ENCODE results near the gene DIAPH2. TPM values are rescaled to one million over a fixed set of nuclear protein-coding genes. Genes with fewer than 3 reads are reported as not detected.

DIAPH2 gene
- polyA plus RNA-seq, 4 donors = 7.0 to 8.3 (median 7.7) TPM

DNA sequence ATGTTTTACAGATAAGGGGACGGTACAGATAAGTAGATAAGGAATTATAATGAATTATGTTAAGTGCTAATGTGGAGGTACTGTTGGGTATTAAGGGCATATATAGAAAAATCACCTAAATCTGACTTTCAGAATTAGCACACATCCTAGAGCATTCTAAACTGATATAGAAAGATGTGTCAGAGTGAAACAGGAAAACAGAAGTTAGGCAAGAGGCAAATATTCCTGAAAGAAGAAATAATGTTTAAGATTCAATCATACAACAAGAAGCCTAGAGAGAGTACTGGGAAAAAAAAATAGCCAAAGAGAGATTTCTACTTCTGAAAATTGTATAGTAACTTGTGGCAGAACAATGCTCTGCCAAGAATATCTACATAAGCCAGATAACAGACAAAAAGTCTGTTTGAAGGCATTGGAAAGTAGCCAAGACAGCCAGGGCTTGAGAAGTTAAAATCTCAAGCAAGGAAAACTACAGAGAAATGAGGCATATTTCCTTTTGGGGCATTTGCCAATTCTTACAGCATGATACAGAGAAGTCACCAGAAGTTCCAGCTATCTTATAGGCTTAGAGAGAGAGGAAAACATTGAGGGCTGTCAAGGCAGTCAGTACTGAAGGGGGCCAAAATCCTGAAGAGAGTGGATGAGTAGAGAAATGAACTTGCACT lies 845.0 kb downstream of the DIAPH2 start:
- DNase-seq (ENCODE audit: low read depth in 4 of 4, low spot score in 2 of 4) = no peak

- no peak for DNase-seq (ENCODE audit: low read depth in 4 of 4, low spot score in 2 of 4)
Measured at GRCh38 chrX:97531825-97532224, 847.2 kb downstream of the DIAPH2 start.

- no peak for DNase-seq (ENCODE audit: low read depth in 4 of 4, low spot score in 2 of 4)
Measured at GRCh38 chrX:97538745-97539144, 854.1 kb downstream of the DIAPH2 start.

- DNase-seq (ENCODE audit: low read depth in 4 of 4, low spot score in 2 of 4) = no peak
Measured at GRCh38 chrX:97539970-97540519, 855.4 kb downstream of the DIAPH2 start.

- DNase-seq (ENCODE audit: low read depth in 4 of 4, low spot score in 2 of 4) = no peak
Measured at GRCh38 chrX:97547877-97548578, 863.4 kb downstream of the DIAPH2 start.

GRCh38 chrX:97551821-97552220 lies 867.2 kb downstream of the DIAPH2 start:
- DNase-seq (ENCODE audit: low read depth in 4 of 4, low spot score in 2 of 4) = no peak

GRCh38 chrX:97553833-97554232 lies 869.2 kb downstream of the DIAPH2 start:
- DNase-seq (ENCODE audit: low read depth in 4 of 4, low spot score in 2 of 4) = no peak

GRCh38 chrX:97556359-97556758 lies 871.7 kb downstream of the DIAPH2 start:
- no peak for DNase-seq (ENCODE audit: low read depth in 4 of 4, low spot score in 2 of 4)

- peak in 1 of 4 donors; percentile 13 for DNase-seq (ENCODE audit: low read depth in 4 of 4, low spot score in 2 of 4)
Measured at GRCh38 chrX:97563531-97564133, 879.0 kb downstream of the DIAPH2 start.

GRCh38 chrX:97564496-97564895 lies 879.9 kb downstream of the DIAPH2 start:
- DNase-seq (ENCODE audit: low read depth in 4 of 4, low spot score in 2 of 4) = no peak

DNA sequence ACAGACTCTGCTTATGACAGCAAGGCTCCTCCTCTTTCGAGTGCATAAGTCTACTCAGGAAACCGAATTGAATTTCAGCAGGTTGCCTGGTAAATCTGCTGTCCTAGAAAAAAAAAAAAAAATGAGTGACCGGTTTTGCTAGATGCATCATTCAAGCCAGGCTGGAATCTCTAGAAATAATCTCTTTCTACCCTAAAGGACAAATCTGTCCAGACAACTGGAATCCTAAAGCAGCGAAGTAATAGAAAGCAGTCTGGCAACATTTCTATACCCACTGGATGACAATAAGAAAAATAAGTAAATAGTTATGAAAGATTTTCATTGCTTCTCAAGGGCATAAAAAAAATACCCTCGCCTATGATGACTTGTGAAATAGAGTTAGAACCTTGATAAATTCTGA lies 902.5 kb downstream of the DIAPH2 start:
- no peak for DNase-seq (ENCODE audit: low read depth in 4 of 4, low spot score in 2 of 4)

DNA sequence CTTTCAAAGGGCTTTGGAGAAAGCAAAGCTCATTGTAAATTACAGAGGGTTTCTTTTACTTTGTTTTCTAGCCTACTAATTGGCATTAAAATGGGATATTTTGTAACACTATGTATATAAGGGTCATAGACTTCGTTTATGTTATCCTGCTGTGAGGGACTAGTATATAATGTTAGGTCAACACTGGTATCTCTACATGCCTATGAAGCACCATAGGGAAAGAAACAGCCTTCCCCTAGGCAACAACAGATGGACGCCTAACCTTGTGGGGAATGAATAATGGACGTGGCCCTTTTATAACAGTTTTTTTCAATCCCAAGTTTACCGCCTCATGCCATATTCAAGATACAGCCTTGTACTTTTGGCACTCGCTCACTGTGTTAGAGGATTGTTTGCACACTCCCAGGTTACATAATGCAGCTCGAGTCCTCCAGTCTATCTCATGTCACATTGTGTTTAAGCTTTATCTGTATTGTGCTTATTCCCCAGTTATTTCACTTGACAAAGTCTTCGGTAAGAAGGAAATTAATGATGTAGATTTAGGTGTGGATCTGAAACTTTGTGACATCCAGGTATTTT lies 910.1 kb downstream of the DIAPH2 start:
- no peak for DNase-seq (ENCODE audit: low read depth in 4 of 4, low spot score in 2 of 4)

- DNase-seq (ENCODE audit: low read depth in 4 of 4, low spot score in 2 of 4) = no peak
Measured at GRCh38 chrX:97597954-97598353, 913.3 kb downstream of the DIAPH2 start.

DNA sequence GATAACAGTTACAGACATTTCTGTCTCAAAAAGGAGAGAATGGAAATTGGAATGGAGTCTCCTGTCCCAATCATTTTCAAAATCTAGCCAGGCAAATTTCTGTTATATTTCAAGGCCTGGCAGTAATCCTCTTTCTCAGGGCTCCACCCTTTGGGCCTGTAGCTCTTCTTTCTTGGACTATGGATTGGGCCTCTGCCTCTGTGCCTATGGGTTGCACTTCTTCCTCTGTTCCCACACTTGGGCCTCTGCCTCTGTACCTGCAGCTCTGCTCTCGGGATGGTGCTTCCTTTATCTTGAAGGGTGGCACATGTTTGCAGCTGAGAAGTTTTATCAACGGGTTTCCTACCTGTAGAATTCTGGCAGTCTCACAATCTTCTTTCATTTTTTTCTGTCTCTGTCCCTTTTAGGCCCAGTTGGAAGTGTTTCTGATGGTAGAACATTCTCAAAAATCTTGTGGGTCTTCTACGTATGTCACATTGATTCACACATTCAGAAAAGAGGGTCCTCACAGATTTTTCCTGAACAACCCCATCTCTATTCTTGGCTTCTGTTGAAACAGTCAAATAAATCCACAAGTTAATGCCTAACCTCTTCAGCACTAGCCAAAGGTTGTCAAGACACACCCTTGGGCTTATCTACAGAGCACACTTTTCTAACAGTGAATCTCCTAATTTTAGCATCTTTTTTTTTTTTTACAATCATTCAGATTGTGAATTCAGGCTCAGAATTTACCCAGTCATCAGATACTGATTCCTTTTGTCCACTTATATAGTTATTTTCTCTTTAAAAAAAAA lies 918.0 kb downstream of the DIAPH2 start:
- DNase-seq (ENCODE audit: low read depth in 4 of 4, low spot score in 2 of 4) = no peak

GRCh38 chrX:97605271-97605670 lies 920.6 kb downstream of the DIAPH2 start:
- no peak for DNase-seq (ENCODE audit: low read depth in 4 of 4, low spot score in 2 of 4)

- DNase-seq (ENCODE audit: low read depth in 4 of 4, low spot score in 2 of 4) = no peak
Measured at GRCh38 chrX:97609357-97609756, 924.7 kb downstream of the DIAPH2 start.

DNA sequence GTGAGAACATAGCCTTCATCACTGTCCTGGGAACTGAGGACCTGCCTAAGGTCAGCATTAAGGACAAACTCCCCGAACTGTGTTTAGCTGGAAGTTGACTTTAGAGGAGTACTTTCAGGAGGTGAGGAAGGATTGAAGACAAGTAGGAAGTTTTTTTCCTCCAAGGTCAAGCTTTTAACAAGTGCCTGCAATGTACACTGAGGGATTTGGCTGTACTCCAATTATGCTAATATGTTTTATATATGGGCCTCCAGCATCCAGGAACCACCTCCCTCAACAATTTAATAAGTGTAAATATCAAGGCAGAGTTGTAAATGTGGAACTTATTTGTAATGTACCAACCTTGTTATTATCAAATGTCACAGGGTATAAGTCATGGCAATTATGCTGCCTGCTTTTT lies 925.3 kb downstream of the DIAPH2 start:
- no peak for DNase-seq (ENCODE audit: low read depth in 4 of 4, low spot score in 2 of 4)

GRCh38 chrX:97616883-97617530 lies 932.4 kb downstream of the DIAPH2 start:
- DNase-seq (ENCODE audit: low read depth in 4 of 4, low spot score in 2 of 4) = no peak

DNA sequence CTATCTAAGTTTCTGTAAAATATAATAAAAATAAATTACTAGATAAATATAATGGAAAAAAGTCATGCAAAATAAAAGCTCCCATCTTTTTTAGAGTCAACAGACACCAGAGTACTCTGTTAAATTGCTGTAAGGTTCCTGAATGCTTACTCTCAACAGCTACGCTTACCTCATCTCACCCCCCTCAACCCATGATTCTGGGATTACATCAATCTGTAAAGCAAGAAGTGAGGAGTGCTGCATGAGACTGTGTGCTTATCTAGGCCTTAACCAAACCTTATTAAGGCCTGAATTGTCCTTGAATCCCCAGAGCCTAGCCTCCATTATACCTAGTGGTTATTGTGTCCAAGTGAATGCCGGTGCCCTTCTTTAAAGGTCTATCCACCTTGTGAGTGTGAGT lies 934.9 kb downstream of the DIAPH2 start:
- no peak for DNase-seq (ENCODE audit: low read depth in 4 of 4, low spot score in 2 of 4)

DNA sequence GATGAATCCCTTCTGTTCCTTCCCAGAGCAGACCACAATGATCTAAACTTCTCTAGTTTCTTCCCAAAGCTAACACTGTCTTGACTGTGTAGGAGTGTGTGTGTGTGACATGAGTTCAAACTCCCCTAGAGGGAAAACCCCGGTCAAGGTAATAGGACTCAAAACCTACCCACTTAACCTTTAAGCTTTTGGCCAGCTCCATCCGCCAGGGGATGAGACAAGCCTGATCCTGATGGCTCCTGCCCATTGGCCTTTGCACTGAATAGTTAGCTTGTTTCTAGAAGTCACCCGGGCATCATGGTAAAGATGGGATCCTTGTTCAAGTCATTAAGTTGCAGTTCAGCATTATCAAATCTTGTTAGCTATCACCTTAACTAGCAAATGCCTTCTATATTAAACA lies 937.5 kb downstream of the DIAPH2 start:
- DNase-seq (ENCODE audit: low read depth in 4 of 4, low spot score in 2 of 4) = no peak

Data from left renal cortex interstitium (tissue), 4 donors.